Anterior cingulate cortex (tissue), 58 donors: ENCODE measurements around the gene FXYD6.

ENCODE experiments used
- DNase-seq, 58 donors: peaks; one replicate each; lab custom pipeline; 2025; lab: John Stamatoyannopoulos, UW

Gene FXYD6

DNA sequence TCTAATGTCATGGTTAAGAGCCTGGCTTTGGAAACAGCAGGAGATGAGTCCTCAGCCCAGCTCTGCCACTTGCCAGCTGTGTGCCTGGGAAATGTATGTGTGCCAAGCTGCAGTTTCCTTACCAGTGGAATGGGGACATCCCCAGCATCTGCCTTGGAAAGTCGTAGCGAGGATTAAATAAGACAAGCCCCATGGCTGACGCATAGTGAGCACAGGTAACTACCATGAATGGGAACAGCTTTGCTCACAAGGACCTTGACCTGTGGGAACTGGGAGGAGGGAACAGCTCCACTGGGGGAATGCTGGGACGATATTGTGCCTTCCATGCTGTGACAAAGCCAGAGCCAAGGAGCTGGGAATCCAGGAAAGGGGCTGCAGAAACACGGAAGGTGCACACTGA, 76.8 kb downstream of the FXYD6 start:
- DNase-seq = no peak

DNA sequence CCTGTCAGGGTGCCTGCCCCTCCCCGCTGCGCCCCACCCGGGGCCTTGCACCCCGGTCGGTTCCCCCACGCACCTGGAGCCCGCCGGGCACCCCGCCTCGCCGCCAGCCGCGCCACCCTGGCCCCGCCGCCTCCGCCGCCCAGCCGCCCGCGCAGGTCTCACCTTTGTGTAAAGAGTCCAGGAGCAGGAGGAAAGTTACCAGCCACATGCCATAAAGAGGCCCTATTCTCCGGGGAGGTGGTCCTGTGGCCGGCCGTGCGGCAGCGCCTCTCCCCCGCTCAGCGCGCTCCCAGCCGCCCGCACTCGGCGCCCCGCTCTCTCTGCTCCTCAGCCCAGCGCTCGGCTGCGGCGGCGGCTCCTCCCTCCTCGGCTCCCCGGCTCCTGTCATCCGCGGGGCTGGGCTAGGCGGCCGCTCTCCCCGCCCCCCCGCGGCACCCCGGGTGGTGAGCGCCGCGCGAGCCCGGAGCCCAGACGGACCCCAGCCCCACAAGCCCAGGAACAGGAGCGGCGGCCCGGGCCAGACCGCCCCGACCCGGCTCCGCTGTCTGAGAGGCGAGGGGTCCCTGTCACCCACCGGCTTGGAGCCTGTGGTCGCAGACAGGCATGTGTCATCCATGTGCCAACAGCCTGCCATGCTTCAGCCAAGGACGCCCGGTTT, 79.5 kb downstream of the FXYD6 start, which contains the start of gene DSCAML1:
Gene DSCAML1 (minus strand): TSS at position 345 of the 658 bp plus-strand sequence. CDS start 137 bp downstream, at position 208.
- peak in 40 of 58 donors; percentile 22 to 75 (median 47) for DNase-seq

DNA sequence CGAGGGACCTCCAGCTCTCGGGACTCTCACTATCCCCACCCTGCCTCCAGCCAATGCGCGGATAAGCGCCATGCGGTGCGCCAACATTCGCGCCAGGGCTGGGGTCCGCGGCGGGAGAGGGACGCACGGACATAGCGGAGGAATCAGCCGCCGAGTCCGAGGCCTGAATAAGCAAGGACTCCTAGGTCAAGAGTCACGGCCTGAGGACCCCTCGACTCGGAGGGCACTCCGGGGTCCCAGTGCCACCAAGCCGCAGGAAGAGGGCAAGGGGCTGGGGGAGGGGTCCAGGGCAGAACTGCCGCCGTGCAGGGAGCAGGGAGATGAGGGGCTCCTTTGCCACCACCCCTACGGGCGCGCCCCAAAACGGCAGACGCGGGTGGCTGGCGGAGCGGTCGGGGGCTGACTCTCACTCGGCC, 80.0 kb downstream of the FXYD6 start:
- DNase-seq = no peak

DNA sequence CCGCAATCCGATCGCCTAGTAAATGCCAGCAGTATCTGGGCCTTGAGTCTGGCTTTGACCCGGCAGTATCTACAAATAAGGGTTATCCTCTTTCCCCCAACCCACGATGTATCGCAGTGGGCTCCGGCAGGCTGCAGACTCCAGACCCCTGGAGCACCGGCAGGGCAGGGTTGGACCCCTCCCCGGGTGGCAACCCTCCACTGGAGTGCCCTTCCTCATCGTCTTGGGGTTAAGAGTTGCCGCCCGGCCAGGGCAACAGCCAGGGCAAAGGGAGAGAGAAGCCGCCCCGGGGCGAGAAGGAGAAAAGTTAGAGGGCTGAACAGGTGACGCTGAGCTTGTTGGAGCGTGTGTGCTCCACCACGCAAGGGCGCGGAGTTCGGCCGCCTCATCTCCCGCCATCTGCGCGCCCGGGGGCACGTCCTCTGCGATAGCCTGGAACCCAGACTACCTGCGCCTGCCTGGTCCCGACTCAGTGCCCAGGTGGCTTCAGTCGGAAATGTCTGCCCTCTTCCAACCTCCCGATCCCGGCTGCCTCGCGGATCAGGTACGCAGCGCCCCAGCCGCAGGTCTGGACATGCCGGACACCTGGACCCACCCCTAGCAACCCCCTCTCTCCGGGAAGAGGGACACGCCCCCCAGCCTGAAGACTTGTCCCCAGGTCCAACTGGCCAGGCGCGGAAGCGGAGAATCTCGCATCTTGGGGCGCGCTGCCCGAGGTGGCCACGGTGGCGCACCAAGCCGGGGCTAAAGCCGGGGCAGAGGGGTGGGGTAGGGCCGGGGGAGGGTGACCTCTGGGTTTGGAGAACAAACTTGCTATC, 80.6 kb downstream of the FXYD6 start:
- peak in 1 of 58 donors; percentile 26 for DNase-seq

DNA sequence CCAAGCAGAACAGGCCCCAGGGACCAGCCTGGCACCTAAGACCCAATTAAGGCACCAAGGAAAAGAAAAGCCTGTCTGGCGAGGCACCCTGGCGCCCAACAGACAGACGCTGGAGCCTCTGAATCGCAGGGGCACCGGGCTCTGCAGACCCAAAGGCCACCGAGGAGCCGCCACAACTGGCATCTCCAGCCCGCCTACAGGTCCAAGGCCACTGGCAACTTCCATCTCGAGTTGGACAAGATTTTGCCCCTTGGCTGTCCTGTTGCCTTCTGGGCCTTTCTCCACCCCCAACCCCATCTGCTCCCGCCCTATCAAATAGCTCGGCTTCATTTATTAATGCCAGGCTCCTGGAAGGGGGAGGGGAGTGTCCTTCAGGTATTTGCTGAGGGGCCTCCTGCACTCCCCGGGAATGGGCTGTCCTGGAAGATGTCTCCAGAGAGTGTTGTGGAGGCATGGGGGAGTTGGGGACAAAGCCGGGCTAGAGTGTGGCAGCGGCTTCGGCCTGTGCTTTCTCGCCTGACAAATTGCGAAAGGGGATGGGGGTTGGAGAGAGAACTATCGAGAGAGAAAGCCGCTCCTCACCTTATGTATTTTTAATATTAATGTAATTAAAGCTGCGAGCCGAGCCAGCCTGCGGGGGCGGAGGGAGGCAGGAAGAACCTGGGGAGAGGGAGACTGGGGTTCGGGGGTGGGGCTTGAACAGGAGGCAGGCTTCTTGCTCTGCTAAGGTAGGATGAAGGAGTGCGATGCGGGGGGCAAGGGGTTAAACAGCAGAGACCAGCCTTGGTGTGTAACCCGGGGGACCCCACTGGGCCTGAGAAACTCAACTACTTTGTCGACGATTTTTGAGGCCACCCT, 81.5 kb downstream of the FXYD6 start:
- peak in 10 of 58 donors; percentile 25 to 54 (median 42) for DNase-seq

DNA sequence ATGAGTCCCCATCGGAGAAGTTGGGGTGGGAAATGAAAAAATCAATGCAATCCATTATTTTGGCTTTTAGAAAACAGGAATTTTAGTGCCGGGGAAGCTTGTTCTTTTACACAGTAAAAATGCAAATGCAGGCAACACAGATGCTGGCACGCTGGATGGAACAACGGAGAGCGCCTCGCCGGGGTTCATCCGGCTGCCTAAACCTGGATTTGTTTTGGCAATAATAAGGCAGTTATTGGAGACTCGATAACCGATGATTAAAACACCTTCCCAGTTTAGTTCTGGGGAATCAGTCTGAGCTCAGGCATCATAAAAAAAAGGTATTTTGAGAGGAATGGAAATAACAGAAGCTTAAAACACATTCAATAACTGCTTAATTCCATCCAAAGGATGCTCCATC, 82.3 kb downstream of the FXYD6 start:
- DNase-seq = peak in 18 of 58 donors; percentile 19 to 54 (median 34)

DNA sequence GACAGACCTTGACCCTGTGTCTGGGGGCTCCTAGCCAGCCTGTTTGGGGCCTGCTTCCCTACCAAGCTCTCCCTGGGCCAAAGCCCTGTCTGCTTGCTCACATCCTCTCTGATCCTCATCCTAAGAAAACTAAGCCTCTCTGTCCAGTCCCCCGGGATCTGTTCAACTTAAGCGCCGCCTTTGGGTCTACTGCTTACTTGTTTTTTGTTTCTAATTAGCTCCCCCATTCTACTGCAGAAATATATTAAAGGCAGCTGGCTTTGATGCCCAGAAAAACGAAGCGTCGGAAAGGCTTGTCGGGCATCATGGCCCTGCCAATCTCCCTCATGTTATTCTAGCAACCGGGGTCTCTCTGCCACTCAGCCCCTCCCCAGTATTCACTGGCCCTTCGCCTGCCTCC, 82.9 kb downstream of the FXYD6 start:
- peak in 8 of 58 donors; percentile 20 to 41 (median 26) for DNase-seq

DNA sequence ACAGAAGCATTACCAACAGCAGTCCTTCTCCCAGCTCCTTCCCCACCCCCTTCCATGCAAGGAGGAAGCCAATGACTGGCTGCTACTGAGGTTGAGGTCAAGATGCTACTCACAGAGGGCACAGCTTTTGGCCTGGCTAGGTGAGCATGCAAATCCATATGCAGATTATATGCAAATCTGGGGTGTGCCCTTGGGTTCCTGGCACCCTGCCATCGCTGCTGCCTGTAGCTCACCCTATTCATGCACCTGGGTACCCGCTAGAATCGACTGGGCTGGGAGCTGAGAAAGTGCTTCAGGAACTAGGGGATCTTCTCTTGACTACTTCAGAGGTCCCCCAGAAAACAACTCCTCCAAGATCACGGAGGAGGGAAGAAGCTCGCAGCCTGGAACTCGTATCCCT, 83.5 kb downstream of the FXYD6 start:
- DNase-seq = peak in 2 of 58 donors; percentile 12 to 53

DNA sequence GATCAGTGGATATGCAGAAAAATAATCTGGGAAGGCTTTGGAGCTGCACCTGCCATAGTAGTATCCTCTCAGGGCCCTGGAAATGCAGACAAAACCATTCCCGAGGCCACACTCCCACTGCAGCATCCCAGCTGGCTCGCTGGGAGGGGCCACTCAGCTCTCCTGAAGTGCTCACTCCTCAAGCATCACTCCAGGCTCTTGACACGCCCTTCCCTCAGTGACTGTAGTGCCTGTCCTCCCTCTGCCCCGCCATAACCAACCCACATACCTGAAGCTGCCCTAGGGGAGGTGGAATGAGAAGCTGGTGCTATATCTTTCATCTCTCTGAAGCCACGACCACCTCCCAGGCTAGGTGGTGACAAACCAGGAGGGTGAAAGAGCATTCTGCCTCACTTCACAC, 84.2 kb downstream of the FXYD6 start:
- no peak for DNase-seq

DNA sequence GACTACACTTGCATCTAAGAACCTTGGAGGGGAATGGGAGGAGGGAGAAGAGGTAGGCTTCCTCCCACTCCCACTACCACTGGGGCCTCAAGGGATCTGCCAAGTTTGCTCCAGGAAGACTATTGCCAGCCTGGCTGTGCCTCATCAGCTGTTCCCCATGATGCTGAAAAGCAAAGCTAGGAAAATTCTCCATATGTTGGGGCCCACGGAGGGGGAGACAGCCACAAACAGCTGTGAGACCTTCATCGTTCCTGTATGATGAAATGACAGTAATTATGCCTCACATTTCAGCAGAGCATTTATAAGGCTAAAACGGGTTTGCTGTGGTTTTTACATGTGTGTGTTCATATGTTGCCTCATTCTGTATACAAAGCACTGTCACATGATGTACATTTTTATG, 86.2 kb downstream of the FXYD6 start:
- DNase-seq = no peak

DNA sequence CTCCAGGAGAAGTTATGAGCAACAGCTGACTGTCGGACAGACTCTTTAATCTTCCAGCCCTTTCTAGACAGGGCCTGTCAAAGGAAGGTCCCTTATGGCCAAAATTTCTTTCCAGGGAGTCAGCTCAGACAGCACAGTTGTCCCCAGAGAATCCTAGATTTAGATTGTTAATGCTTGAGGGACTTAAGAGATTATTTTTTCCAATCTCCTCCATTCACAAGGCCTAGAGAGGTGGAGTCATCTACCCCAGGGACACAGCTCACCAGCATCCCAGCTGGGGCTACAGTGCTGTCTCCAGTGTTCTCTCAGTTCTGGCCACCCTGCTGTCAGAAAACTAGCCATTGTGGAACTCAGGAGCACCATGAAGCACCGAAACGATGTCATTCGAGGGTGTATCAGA, 87.2 kb downstream of the FXYD6 start:
- DNase-seq = no peak
